Karpas-422 (cell line): ENCODE measurements around the gene CNIH2. TPM values are rescaled to one million over a fixed set of nuclear protein-coding genes. Genes with fewer than 3 reads are reported as not detected.

Experiments
- DNase-seq: peaks from one replicate; pipeline ENCODE4 v3.0.0-alpha.2; 2015
- H2AFZ ChIP-seq: fragments of 200-600 bp; sonication (generic); 2 replicates; pipeline ENCODE4 v1.6.1; 2014; ENCODE audit warnings: antibody characterized with exemption, low read length, mixed read lengths
- H3K27ac ChIP-seq: fragments of 200-600 bp; sonication (generic); 2 replicates; pipeline ENCODE4 v1.5.1; 2014; ENCODE audit warnings: mild to moderate bottlenecking, low read length, moderate library complexity
- H3K27me3 ChIP-seq: fragments of 200-600 bp; sonication (generic); 2 replicates; pipeline ENCODE4 v1.6.1; 2014; ENCODE audit warnings: low read length, mixed read lengths
- H3K36me3 ChIP-seq: fragments of 200-600 bp; sonication (generic); 2 replicates; pipeline ENCODE4 v1.6.1; 2014; ENCODE audit warnings: low read length, mixed read lengths; ENCODE audit not compliant: insufficient read depth
- H3K4me1 ChIP-seq: fragments of 200-600 bp; sonication (generic); 2 replicates; pipeline ENCODE4 v1.6.1; 2014; ENCODE audit warnings: mild to moderate bottlenecking, low read length, mixed read lengths
- H3K4me2 ChIP-seq: fragments of 200-600 bp; sonication (generic); 2 replicates; pipeline ENCODE4 v1.6.1; 2014; ENCODE audit warnings: low read length, low read depth, mild to moderate bottlenecking; ENCODE audit not compliant: poor library complexity, severe bottlenecking
- H3K4me3 ChIP-seq: fragments of 200-600 bp; sonication (generic); 2 replicates; pipeline ENCODE4 v1.5.1; 2014; ENCODE audit warnings: mild to moderate bottlenecking, antibody characterized with exemption, low read length, mixed read lengths
- H3K79me2 ChIP-seq: fragments of 200-600 bp; sonication (generic); 2 replicates; pipeline ENCODE4 v1.6.1; 2014; ENCODE audit warnings: mild to moderate bottlenecking, low read length, mixed read lengths
- H3K9ac ChIP-seq: fragments of 200-600 bp; sonication (generic); 2 replicates; pipeline ENCODE4 v1.6.0; 2014; ENCODE audit warnings: low read length
- H3K9me2 ChIP-seq: fragments of 200-600 bp; sonication (generic), shearing (Covaris generic); replicated peaks from 2 replicates; pipeline ENCODE4 v1.6.0; 2014; ENCODE audit warnings: mild to moderate bottlenecking, low read length, moderate library complexity; ENCODE audit not compliant: insufficient read depth
- H3K9me3 ChIP-seq: fragments of 300-700, 200-600 bp; sonication (generic); 2 replicates; pipeline ENCODE4 v1.6.1; 2014; ENCODE audit warnings: low read length, mixed read lengths
- H4K20me1 ChIP-seq: fragments of 200-600 bp; sonication (generic); 2 replicates; pipeline ENCODE4 v1.6.1; 2014; ENCODE audit warnings: mild to moderate bottlenecking, antibody characterized with exemption, low read length, low read depth; ENCODE audit not compliant: insufficient read depth
- total RNA-seq: library from RNA; depleted of rRNA; stranded (reverse); fragments of >200 nt; shearing (Covaris generic); gene quantifications from 2 replicates; pipeline ENCODE4 v1.2.3, GENCODE V29; 2014; ENCODE audit warnings: low replicate concordance; rRNA removed

The CNIH2 gene
- total RNA-seq = 0.34 and 6.6 TPM in 2 replicates

GRCh38 chr11:66277471-66278362 is at the start of gene CNIH2:
Gene CNIH2 (plus strand): TSS chr11:66278175. CDS start chr11:66278457, 282 bp downstream.
- Histone ChIP-seq H3K4me1 (peaks cover 28% of the 10 kb centered on the region), H3K4me3 (peak within 1 kb of the TSS; percentile 64; the same call in 1 of the 2 replicates), H3K27me3 (no peaks in the 10 kb centered on the region), H3K27ac (0 out of 2 replicates have a peak within 1 kb of the TSS, but pooled peaks have one; percentile 22), H3K9me2 (no peaks in the 10 kb centered on the region), H3K79me2 (no peaks in the 10 kb centered on the region), H3K36me3 (peaks cover 5% of the 10 kb centered on the region; the same call in 1 of the 2 replicates), H3K9ac (peak within 1 kb of the TSS; percentile 62), H2AFZ (no peak within 1 kb of the TSS), H3K4me2 (peak within 1 kb of the TSS; percentile 70), H3K9me3 (no peaks in the 10 kb centered on the region), H4K20me1 (peaks cover 3% of the 10 kb centered on the region; the same call in 1 of the 2 replicates)
- peak; percentile 80 for DNase-seq

DNA sequence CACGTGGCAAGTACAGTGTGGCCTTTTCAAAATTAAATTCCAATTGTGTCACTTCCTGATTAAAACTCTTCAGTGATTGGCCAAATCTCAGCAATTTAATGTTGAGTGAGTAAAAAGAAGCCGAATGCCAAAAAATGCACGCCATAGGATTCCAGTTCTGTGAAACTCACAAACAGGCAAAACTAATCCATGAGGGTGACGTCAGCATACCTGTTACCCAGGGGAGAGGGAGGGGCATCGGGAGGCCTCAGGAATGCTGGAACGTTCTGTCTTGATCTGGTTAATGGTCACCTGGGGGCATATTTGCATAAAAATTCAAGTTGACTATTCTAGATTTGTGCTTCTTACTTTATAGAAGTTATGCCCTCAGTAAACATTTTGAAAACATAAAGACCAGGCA is 49.5 kb upstream of the CNIH2 start:
- H3K79me2 ChIP-seq = peaks cover 2% of the 10 kb centered on the region; the same call in 1 of the 2 replicates
- H3K36me3 ChIP-seq = peaks cover 18% of the 10 kb centered on the region
- H3K9ac ChIP-seq = no peak overlapping the region

DNA sequence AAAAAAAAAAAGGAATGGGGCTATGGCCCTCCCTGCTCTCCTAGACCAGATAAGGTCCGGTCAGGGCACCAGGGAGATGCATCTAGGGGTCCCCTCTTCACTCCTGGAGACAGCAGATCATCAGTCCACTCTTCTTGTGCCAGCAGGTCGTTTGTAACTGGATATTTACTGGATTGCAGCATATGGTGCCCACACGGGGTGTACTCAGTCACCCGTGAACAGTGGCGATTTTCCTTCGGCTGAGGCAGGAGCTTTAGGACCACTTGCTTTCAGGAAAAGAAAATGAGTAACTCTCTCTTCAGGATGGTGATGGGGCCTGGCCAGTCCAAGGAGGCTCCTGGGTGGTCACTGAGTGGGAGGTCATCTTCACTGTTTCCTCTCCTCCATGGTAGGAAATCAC is 47.8 kb upstream of the CNIH2 start:
- Histone ChIP-seq H2AFZ (no peak overlapping the region), H3K36me3 (peaks cover 4% of the 10 kb centered on the region; the same call in 1 of the 2 replicates), H3K27me3 (no peaks in the 10 kb centered on the region), H3K4me1 (peaks cover 33% of the 10 kb centered on the region), H3K4me3 (no peak overlapping the region), H3K9ac (no peak overlapping the region), H3K79me2 (no peaks in the 10 kb centered on the region), H4K20me1 (no peaks in the 10 kb centered on the region), H3K9me2 (no peaks in the 10 kb centered on the region), H3K4me2 (no peak overlapping the region), H3K9me3 (no peaks in the 10 kb centered on the region), H3K27ac (no peak overlapping the region)
- DNase-seq = no peak

More for the DNA sequence above, 49.5 kb upstream of the CNIH2 start:
- Histone ChIP-seq H3K4me2 (no peak overlapping the region), H3K9me2 (no peaks in the 10 kb centered on the region), H3K27ac (peak overlapping the region; percentile 59; the same call in 1 of the 2 replicates), H3K9me3 (no peaks in the 10 kb centered on the region), H2AFZ (no peak overlapping the region), H4K20me1 (no peaks in the 10 kb centered on the region), H3K4me1 (peaks cover 33% of the 10 kb centered on the region), H3K4me3 (no peak overlapping the region), H3K27me3 (no peaks in the 10 kb centered on the region)
- DNase-seq = no peak

- Histone ChIP-seq H3K4me3 (no peak overlapping the region), H3K9me2 (no peaks in the 10 kb centered on the region), H3K79me2 (no peaks in the 10 kb centered on the region), H3K9ac (no peak overlapping the region), H3K9me3 (no peaks in the 10 kb centered on the region), H3K4me1 (peaks cover 29% of the 10 kb centered on the region), H2AFZ (no peak overlapping the region), H3K27me3 (no peaks in the 10 kb centered on the region), H3K4me2 (no peak overlapping the region), H4K20me1 (no peaks in the 10 kb centered on the region), H3K36me3 (no peaks in the 10 kb centered on the region; the same call in 1 of the 2 replicates), H3K27ac (no peak overlapping the region)
- DNase-seq = no peak
Observed at GRCh38 chr11:66230978-66231377, 47.0 kb upstream of the CNIH2 start.

- H3K27me3 ChIP-seq = no peaks in the 10 kb centered on the region
- no peak overlapping the region for H3K4me2 ChIP-seq
- no peaks in the 10 kb centered on the region for H4K20me1 ChIP-seq
- H3K9me3 ChIP-seq = no peaks in the 10 kb centered on the region
- peaks cover 23% of the 10 kb centered on the region for H3K4me1 ChIP-seq
- no peak overlapping the region for H3K9ac ChIP-seq
- no peaks in the 10 kb centered on the region for H3K79me2 ChIP-seq
- H3K4me3 ChIP-seq = no peak overlapping the region
- H3K9me2 ChIP-seq = no peaks in the 10 kb centered on the region
- H3K27ac ChIP-seq = no peak overlapping the region
- no peaks in the 10 kb centered on the region; the same call in 1 of the 2 replicates for H3K36me3 ChIP-seq
- no peak overlapping the region for H2AFZ ChIP-seq
- no peak for DNase-seq
Observed at GRCh38 chr11:66231561-66231960, 46.4 kb upstream of the CNIH2 start.

GRCh38 chr11:66232769-66233168 is 45.2 kb upstream of the CNIH2 start:
- Histone ChIP-seq H3K9me2 (no peaks in the 10 kb centered on the region), H3K9me3 (no peaks in the 10 kb centered on the region), H3K79me2 (no peaks in the 10 kb centered on the region), H3K27ac (no peak overlapping the region), H3K4me2 (no peak overlapping the region), H4K20me1 (no peaks in the 10 kb centered on the region), H2AFZ (no peak overlapping the region), H3K4me1 (peaks cover 11% of the 10 kb centered on the region), H3K4me3 (no peak overlapping the region), H3K9ac (no peak overlapping the region), H3K36me3 (no peaks in the 10 kb centered on the region; the same call in none of the 2 replicates), H3K27me3 (no peaks in the 10 kb centered on the region)
- DNase-seq = no peak

DNA sequence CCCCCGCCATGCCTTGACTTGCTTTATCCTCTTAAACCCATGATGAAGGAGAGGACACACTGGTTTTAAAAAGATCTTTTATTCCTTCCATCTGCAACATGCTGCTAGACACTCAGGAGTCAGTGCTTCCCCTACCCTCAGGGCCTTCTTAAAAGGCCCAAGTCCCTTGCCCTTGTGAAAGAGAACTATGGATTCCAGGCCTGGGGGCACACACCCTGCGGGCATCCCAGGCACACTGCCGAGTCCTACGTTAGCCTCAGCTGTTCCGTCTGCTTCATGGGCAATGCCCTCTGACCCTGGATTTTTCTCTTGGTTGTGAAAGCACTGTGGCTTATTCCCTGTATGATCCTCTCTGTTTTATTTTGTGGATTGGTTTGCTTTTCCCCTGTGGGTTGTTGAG is 44.7 kb upstream of the CNIH2 start:
- Histone ChIP-seq H3K79me2 (no peaks in the 10 kb centered on the region), H3K9ac (no peak overlapping the region), H4K20me1 (no peaks in the 10 kb centered on the region), H3K9me3 (no peaks in the 10 kb centered on the region), H3K4me2 (no peak overlapping the region), H3K36me3 (no peaks in the 10 kb centered on the region; the same call in 1 of the 2 replicates), H3K27ac (no peak overlapping the region), H3K27me3 (no peaks in the 10 kb centered on the region), H2AFZ (no peak overlapping the region), H3K9me2 (no peaks in the 10 kb centered on the region), H3K4me3 (no peak overlapping the region), H3K4me1 (peaks cover 6% of the 10 kb centered on the region)
- DNase-seq = no peak

DNA sequence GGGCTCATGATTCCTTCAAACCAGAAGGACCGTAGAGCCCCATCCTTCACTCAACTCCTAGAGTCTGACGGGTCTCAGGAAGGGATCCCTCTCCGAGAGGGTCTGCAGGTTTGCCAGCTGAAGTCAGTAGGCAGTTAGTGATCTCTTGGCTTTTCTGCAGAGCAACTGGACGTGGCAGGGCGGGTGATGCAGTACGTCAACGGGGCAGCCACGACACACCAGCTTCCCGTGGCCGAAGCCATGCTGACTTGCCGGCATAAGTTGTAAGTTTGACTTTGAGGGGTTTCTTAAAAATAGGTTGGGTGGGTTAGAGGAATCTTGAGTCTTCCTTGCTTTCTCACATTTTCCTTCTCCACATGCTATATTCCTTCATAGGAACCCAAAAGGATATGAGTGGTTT is 42.8 kb upstream of the CNIH2 start:
- no peaks in the 10 kb centered on the region; the same call in 1 of the 2 replicates for H3K36me3 ChIP-seq
- no peaks in the 10 kb centered on the region for H3K79me2 ChIP-seq
- H2AFZ ChIP-seq = no peak overlapping the region
- H3K4me3 ChIP-seq = no peak overlapping the region
- H3K27ac ChIP-seq = no peak overlapping the region
- peaks cover 17% of the 10 kb centered on the region for H3K4me1 ChIP-seq
- no peak for DNase-seq
- H3K9me3 ChIP-seq = no peaks in the 10 kb centered on the region
- no peaks in the 10 kb centered on the region for H3K9me2 ChIP-seq
- no peak overlapping the region for H3K9ac ChIP-seq
- H3K27me3 ChIP-seq = no peaks in the 10 kb centered on the region
- no peaks in the 10 kb centered on the region for H4K20me1 ChIP-seq
- no peak overlapping the region for H3K4me2 ChIP-seq
